H1 (cell line): ENCODE measurements around the gene CCDC174. TPM values are rescaled to one million over a fixed set of nuclear protein-coding genes. Genes with fewer than 3 reads are reported as not detected.

Experiments
- CTCF ChIA-PET: fragments of 300-600 bp; sonication (Branson Sonifier 250); formaldehyde crosslinking; loops from one replicate; lab custom pipeline; 2021; ENCODE audit not compliant: partially characterized antibody; lab: Charles Lee
- POLR2A ChIA-PET: fragments of 300-600 bp; sonication (Branson Sonifier 250); formaldehyde crosslinking; loops from one replicate; lab custom pipeline; 2021; ENCODE audit warnings: inconsistent platforms; ENCODE audit not compliant: partially characterized antibody; lab: Charles Lee
- DNase-seq, 2 experiments: peaks; one replicate each; pipeline versions ENCODE4 v3.0.0 to v3.0.0-alpha.2; 2010 to 2022; ENCODE audit warnings: low spot score in 2 of 2, low read depth in 1 of 2, mixed read lengths in 1 of 2
- FAIRE-seq: peaks from 2 replicates; lab custom pipeline; 2011; peaks lifted over from hg19 to GRCh38; lab: Jason Lieb, UNC
- H2AFZ ChIP-seq: 2 replicates; pipeline ENCODE4 v1.8.1; 2012; ENCODE audit warnings: low read length, inconsistent platforms
- H2AK5ac ChIP-seq: 2 replicates; pipeline ENCODE4 v1.6.1; 2013; ENCODE audit warnings: low read depth, low read length
- H2BK120ac ChIP-seq: replicated peaks from 2 replicates; pipeline ENCODE3; 2013; ENCODE audit warnings: low read depth, low read length, inconsistent platforms
- H2BK12ac ChIP-seq: 2 replicates; pipeline ENCODE4 v1.6.1; 2013; ENCODE audit warnings: low read depth, low read length
- H2BK15ac ChIP-seq: 2 replicates; pipeline ENCODE4 v1.6.1; 2013; ENCODE audit warnings: low read length
- H2BK20ac ChIP-seq: 2 replicates; pipeline ENCODE4 v1.6.1; 2013; ENCODE audit warnings: low read length
- H2BK5ac ChIP-seq: 2 replicates; pipeline ENCODE4 v1.6.1; 2013; ENCODE audit warnings: low read depth, low read length
- H3K14ac ChIP-seq: 2 replicates; pipeline ENCODE4 v1.6.1; 2013; ENCODE audit warnings: inconsistent platforms; ENCODE audit not compliant: insufficient read length
- H3K18ac ChIP-seq: 2 replicates; pipeline ENCODE4 v1.6.1; 2013; ENCODE audit warnings: low read length; ENCODE audit errors: extremely low read depth
- H3K23ac ChIP-seq: 2 replicates; pipeline ENCODE4 v1.6.1; 2013; ENCODE audit warnings: inconsistent platforms; ENCODE audit not compliant: insufficient read length
- H3K23me2 ChIP-seq: 2 replicates; pipeline ENCODE4 v1.6.1; 2013; ENCODE audit warnings: low read depth, low read length
- H3K27ac ChIP-seq: 2 replicates; pipeline ENCODE4 v1.6.1; 2011; ENCODE audit warnings: low read depth, low read length, inconsistent platforms
- H3K27me3 ChIP-seq, 4 experiments: replicated peaks in 1 of 4; 1 replicate in 1 of 4; 2 replicates in 3 of 4; pipeline versions ENCODE4 v1.6.1 to v1.8.1; 2011 to 2013; ENCODE audit warnings: low read length in 3 of 4, mild to moderate bottlenecking in 3 of 4, inconsistent platforms in 2 of 4, mixed read lengths in 2 of 4, moderate library complexity in 1 of 4; ENCODE audit not compliant: control insufficient read depth in 3 of 4, insufficient read depth in 3 of 4; ENCODE audit errors: extremely low read depth in 1 of 4
- H3K36me3 ChIP-seq, 4 experiments: 2 replicates each; pipeline versions ENCODE4 v1.6.1 to v1.8.1; 2011 to 2013; ENCODE audit warnings: mild to moderate bottlenecking in 4 of 4, low read length in 3 of 4, moderate library complexity in 2 of 4, control low read depth in 1 of 4, inconsistent platforms in 1 of 4; ENCODE audit not compliant: insufficient read depth in 4 of 4, control insufficient read depth in 2 of 4
- H3K4ac ChIP-seq: replicated peaks from 2 replicates; pipeline ENCODE3; 2013; ENCODE audit warnings: low read length, low read depth, mixed read lengths, inconsistent platforms; ENCODE audit not compliant: insufficient read length
- H3K4me1 ChIP-seq, 4 experiments: replicated peaks in 1 of 4; 1 replicate in 1 of 4; 2 replicates in 3 of 4; pipeline versions ENCODE4 v1.6.1 to v1.8.1; 2011 to 2013; ENCODE audit warnings: low read length in 3 of 4, inconsistent platforms in 2 of 4, mixed read lengths in 1 of 4; ENCODE audit not compliant: insufficient read depth in 4 of 4, control insufficient read depth in 3 of 4
- H3K4me2 ChIP-seq, 2 experiments: 2 replicates each; pipeline versions ENCODE4 v1.6.1 to v1.8.1; 2011 to 2013; ENCODE audit warnings: low read depth in 2 of 2, low read length in 2 of 2, control low read depth in 1 of 2, inconsistent platforms in 1 of 2, mild to moderate bottlenecking in 1 of 2; ENCODE audit not compliant: insufficient read depth in 1 of 2
- H3K4me3 ChIP-seq, 4 experiments: fragments of 200-600, 300-600 bp in 1 of 4; sonication (generic), shearing (Covaris generic), sonication (Bioruptor Twin) in 1 of 4; 2 replicates each; pipeline versions ENCODE4 v1.5.1 to v1.8.1; 2011 to 2016; ENCODE audit warnings: low read length in 4 of 4, low read depth in 3 of 4, control low read depth in 2 of 4, inconsistent platforms in 2 of 4, mild to moderate bottlenecking in 2 of 4, mixed read lengths in 1 of 4, moderate library complexity in 1 of 4; ENCODE audit not compliant: insufficient read depth in 2 of 4; ENCODE audit errors: extremely low read depth in 1 of 4
- H3K56ac ChIP-seq: replicated peaks from 2 replicates; pipeline ENCODE3; 2013; ENCODE audit warnings: low read depth, mild to moderate bottlenecking, mixed read lengths, low read length, inconsistent platforms; ENCODE audit not compliant: insufficient read length
- H3K79me1 ChIP-seq: 2 replicates; pipeline ENCODE4 v1.6.1; 2013; ENCODE audit warnings: low read depth, low read length, control low read depth
- H3K79me2 ChIP-seq, 2 experiments: 2 replicates each; pipeline versions ENCODE4 v1.6.1 to v1.8.1; 2012 to 2013; ENCODE audit warnings: low read length in 2 of 2, mild to moderate bottlenecking in 2 of 2, inconsistent platforms in 1 of 2; ENCODE audit not compliant: insufficient read depth in 2 of 2, control insufficient read depth in 1 of 2
- H3K9ac ChIP-seq, 4 experiments: replicated peaks in 1 of 4; 1 replicate in 1 of 4; 2 replicates in 3 of 4; pipeline versions ENCODE4 v1.6.1 to v1.8.1; 2011 to 2013; ENCODE audit warnings: low read depth in 3 of 4, low read length in 3 of 4, control low read depth in 2 of 4, mild to moderate bottlenecking in 2 of 4, moderate library complexity in 2 of 4, inconsistent platforms in 1 of 4; ENCODE audit errors: extremely low read depth in 1 of 4
- H3K9me3 ChIP-seq, 2 experiments: 2 replicates each; pipeline versions ENCODE4 v1.6.1 to v1.8.1; 2012 to 2013; ENCODE audit warnings: mild to moderate bottlenecking in 2 of 2, moderate library complexity in 2 of 2, control low read depth in 1 of 2, inconsistent platforms in 1 of 2, low read depth in 1 of 2, low read length in 1 of 2, mixed read lengths in 1 of 2; ENCODE audit not compliant: insufficient read depth in 2 of 2
- H4K20me1 ChIP-seq, 2 experiments: replicated peaks in 1 of 2; 2 replicates each; pipeline versions ENCODE3 to v1.8.1; 2011 to 2013; ENCODE audit warnings: inconsistent platforms in 2 of 2, low read length in 2 of 2, mild to moderate bottlenecking in 1 of 2; ENCODE audit not compliant: insufficient read depth in 2 of 2, control insufficient read depth in 1 of 2
- H4K5ac ChIP-seq: 2 replicates; pipeline ENCODE4 v1.6.1; 2013; ENCODE audit warnings: low read length, low read depth, mixed read lengths, inconsistent platforms; ENCODE audit not compliant: insufficient read length
- H4K8ac ChIP-seq: 2 replicates; pipeline ENCODE4 v1.8.0; 2013; ENCODE audit warnings: mild to moderate bottlenecking, moderate library complexity, low read length, inconsistent platforms; ENCODE audit not compliant: insufficient read depth; ENCODE audit errors: extremely low read depth
- H4K91ac ChIP-seq: replicated peaks from 2 replicates; pipeline ENCODE3; 2013; ENCODE audit warnings: low read length, mixed read lengths, inconsistent platforms; ENCODE audit not compliant: insufficient read length
- CHD1 ChIP-seq: IDR thresholded peaks from 2 replicates; pipeline ENCODE4 v1.6.1; 2012; ENCODE audit warnings: low read depth, low read length, improper control_type of control experiment
- EP300 ChIP-seq, 2 experiments: IDR thresholded peaks; 1 replicate in 1 of 2; 2 replicates in 1 of 2; pipeline ENCODE4 v1.6.1; 2011 to 2012; ENCODE audit warnings: low read depth in 2 of 2, low read length in 2 of 2, mild to moderate bottlenecking in 2 of 2, borderline replicate concordance in 1 of 2, inconsistent platforms in 1 of 2, moderate library complexity in 1 of 2
- GTF2F1 ChIP-seq: IDR thresholded peaks from 2 replicates; pipeline ENCODE4 v1.6.1; 2012; ENCODE audit warnings: low read depth, low read length, improper control_type of control experiment, borderline replicate concordance
- KDM1A ChIP-seq: fragments of 200-600, 300-600 bp; sonication (generic); IDR thresholded peaks from 2 replicates; pipeline ENCODE4 v1.7.1; 2016; ENCODE audit warnings: mild to moderate bottlenecking, low read length, borderline replicate concordance
- PHF8 ChIP-seq: fragments of 200-600 bp; sonication (generic); conservative IDR thresholded peaks from 2 replicates; pipeline ENCODE4 v1.7.1; 2012; ENCODE audit warnings: low read depth, mild to moderate bottlenecking, inconsistent platforms, low read length, moderate library complexity
- RAD21 ChIP-seq, 2 experiments: IDR thresholded peaks in 1 of 2; conservative IDR thresholded peaks in 1 of 2; 2 replicates each; pipeline ENCODE4 v1.6.1; 2011; ENCODE audit warnings: low read depth in 2 of 2, low read length in 2 of 2, improper control_type of control experiment in 1 of 2, inconsistent platforms in 1 of 2, mild to moderate bottlenecking in 1 of 2, moderate library complexity in 1 of 2
- RXRA ChIP-seq: IDR thresholded peaks from 2 replicates; pipeline ENCODE4 v1.6.1; 2011; ENCODE audit warnings: low read depth, mild to moderate bottlenecking, low read length, moderate library complexity; ENCODE audit not compliant: insufficient read depth
- SAP30 ChIP-seq: fragments of 300-600 bp; sonication (generic); IDR thresholded peaks from 2 replicates; pipeline ENCODE4 v1.7.1; 2012; ENCODE audit warnings: low read length, moderate library complexity, mild to moderate bottlenecking, inconsistent platforms; ENCODE audit not compliant: insufficient read depth, insufficient replicate concordance
- TBP ChIP-seq: IDR thresholded peaks from 2 replicates; pipeline ENCODE4 v1.6.1; 2011; ENCODE audit warnings: low read depth, low read length, improper control_type of control experiment
- WGBS, 2 experiments: shearing (Covaris generic) in 1 of 2; methylation state at CpG; one replicate each; pipeline versions ENCODE4 v1.1.6 to v1.1.7; 2013 to 2015; ENCODE audit warnings: low lambda C conversion rate in 2 of 2, mixed read lengths in 2 of 2, inconsistent platforms in 1 of 2, low coverage in 1 of 2, missing lambda C conversion rate in 1 of 2; ENCODE audit not compliant: insufficient replicate concordance in 2 of 2, insufficient coverage in 1 of 2, insufficient read length in 1 of 2; ENCODE audit errors: extremely low coverage in 1 of 2, missing lambda C conversion rate in 1 of 2; 5-methylcytosine and 5-hydroxymethylcytosine counted together
- polyA plus RNA-seq, 7 experiments: library from polyadenylated mRNA; depleted of rRNA in 3 of 7; stranded (reverse) in 5 of 7; unstranded in 2 of 7; fragments of >200 nt in 5 of 7; fragments of 200-250 nt in 2 of 7; gene quantifications; 1 replicate in 5 of 7; 2 replicates in 1 of 7; 4 replicates in 1 of 7; pipeline versions ENCODE4 v1.2.1 to v1.2.3, GENCODE V29; 2011 to 2013; ENCODE audit warnings: missing spikeins in 2 of 7, mixed read lengths in 2 of 7
- total RNA-seq: library from RNA; stranded (reverse); fragmentation: NEBNext Ultra II Directional; extraction: Animal tissue kit (Norgen Biotek cat#: 25700); gene quantifications from 2 replicates; pipeline ENCODE4 v1.2.1, GENCODE V29; 2021
- TF ChIP-seq, protein P1 (sequence below): IDR thresholded peaks from 2 replicates; pipeline ENCODE4 v1.6.1; 2012; ENCODE audit warnings: inconsistent platforms
- TF ChIP-seq, protein P2 (sequence below): IDR thresholded peaks from 2 replicates; pipeline ENCODE4 v1.6.1; 2012; ENCODE audit warnings: inconsistent platforms

CCDC174 gene
- total and polyA plus RNA-seq, 2 of the 8 experiments (the other 6 are each of a cell fraction or from before 2014, with no cell fraction given), result 3.5 to 11.9 TPM

DNA sequence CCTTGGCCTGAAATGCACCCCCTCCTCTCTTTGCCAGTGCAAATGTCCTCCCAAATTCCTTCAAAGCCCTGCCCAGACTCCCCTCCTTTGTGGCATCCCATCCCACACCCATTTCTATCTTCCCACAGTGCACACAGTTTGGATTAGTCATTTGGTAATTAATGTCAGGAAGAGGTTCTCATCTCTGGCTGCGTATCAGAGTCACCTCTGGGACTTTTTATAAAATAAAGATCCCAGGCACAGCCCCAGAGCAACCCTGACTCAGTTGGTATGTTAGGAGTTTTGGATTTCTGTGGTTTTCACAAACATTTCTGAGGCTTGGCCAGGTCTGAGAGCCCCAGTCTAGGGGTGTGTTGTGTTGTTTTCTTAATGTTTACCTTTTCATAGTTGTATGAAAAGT is 65.0 kb downstream of the CCDC174 start:
- H3K23me2 ChIP-seq, result no peaks in the 10 kb centered on the region
- H3K36me3 ChIP-seq, result no peaks in the 10 kb centered on the region
- FAIRE-seq, result no peak
- ChIA-PET POLR2A (no interaction called here), CTCF (interaction anchor here (0.6 to 1.4 kb wide), 6 partner anchors 13 to 45 kb away, joined by 3 to 5 read pairs (median 3); no protein-coding TSS in a partner anchor)
- 82% methylated on average over 1 of the region's 1 CpG; no CpG with 5 or more reads in 1 of the 2 experiments for WGBS, 2 experiments
- no peaks in the 10 kb centered on the region for H3K9me3 ChIP-seq
- no peaks in the 10 kb centered on the region for H3K4me1 ChIP-seq
- no peak overlapping the region for H3K9ac ChIP-seq
- H3K23ac ChIP-seq, result no peak overlapping the region
- H2BK5ac ChIP-seq, result no peak overlapping the region
- H3K4me3 ChIP-seq, result no peak overlapping the region
- H4K20me1 ChIP-seq, result no peaks in the 10 kb centered on the region
- no peak overlapping the region for H3K18ac ChIP-seq
- no peak overlapping the region for H2AK5ac ChIP-seq
- no peak overlapping the region for H3K27ac ChIP-seq
- H3K56ac ChIP-seq, result no peak overlapping the region
- H2AFZ ChIP-seq, result no peak overlapping the region
- no peaks in the 10 kb centered on the region for H3K79me2 ChIP-seq
- no peak overlapping the region for H3K4ac ChIP-seq
- DNase-seq, result no peak
- H4K5ac ChIP-seq, result no peak overlapping the region
- H2BK120ac ChIP-seq, result no peak overlapping the region
- H4K8ac ChIP-seq, result no peak overlapping the region
- no peak overlapping the region for H2BK15ac ChIP-seq
- no peak overlapping the region for H3K4me2 ChIP-seq
- TF ChIP-seq SAP30 (no peak), RAD21 (IDR thresholded peaks at IDR 0.05 in 1 of 2, conservative IDR thresholded peaks at IDR 0.05 in 1 of 2; ENCODE audit: low read depth in 2 of 2, low read length in 2 of 2) (no peak), GTF2F1 (no peak), RXRA (no peak), KDM1A (no peak), CHD1 (no peak), EP300 (IDR thresholded peaks at IDR 0.05; ENCODE audit: borderline replicate concordance in 1 of 2, low read depth in 2 of 2, low read length in 2 of 2) (no peak), PHF8 (no peak), TBP (no peak)
- TF ChIP-seq, protein P1, sequence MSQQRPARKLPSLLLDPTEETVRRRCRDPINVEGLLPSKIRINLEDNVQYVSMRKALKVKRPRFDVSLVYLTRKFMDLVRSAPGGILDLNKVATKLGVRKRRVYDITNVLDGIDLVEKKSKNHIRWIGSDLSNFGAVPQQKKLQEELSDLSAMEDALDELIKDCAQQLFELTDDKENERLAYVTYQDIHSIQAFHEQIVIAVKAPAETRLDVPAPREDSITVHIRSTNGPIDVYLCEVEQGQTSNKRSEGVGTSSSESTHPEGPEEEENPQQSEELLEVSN, result no peak
- TF ChIP-seq, protein P2, sequence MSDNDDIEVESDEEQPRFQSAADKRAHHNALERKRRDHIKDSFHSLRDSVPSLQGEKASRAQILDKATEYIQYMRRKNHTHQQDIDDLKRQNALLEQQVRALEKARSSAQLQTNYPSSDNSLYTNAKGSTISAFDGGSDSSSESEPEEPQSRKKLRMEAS, result no peak
- TF ChIP-seq, all 59 proteins: peak for 0
- Histone ChIP-seq H2BK12ac (no peak overlapping the region), H3K14ac (no peak overlapping the region), H3K79me1 (no peaks in the 10 kb centered on the region), H3K27me3 (no peaks in the 10 kb centered on the region), H4K91ac (no peak overlapping the region), H2BK20ac (no peak overlapping the region)
